ENCODE data around the gene CACNA2D2.

The CACNA2D2 gene

DNA sequence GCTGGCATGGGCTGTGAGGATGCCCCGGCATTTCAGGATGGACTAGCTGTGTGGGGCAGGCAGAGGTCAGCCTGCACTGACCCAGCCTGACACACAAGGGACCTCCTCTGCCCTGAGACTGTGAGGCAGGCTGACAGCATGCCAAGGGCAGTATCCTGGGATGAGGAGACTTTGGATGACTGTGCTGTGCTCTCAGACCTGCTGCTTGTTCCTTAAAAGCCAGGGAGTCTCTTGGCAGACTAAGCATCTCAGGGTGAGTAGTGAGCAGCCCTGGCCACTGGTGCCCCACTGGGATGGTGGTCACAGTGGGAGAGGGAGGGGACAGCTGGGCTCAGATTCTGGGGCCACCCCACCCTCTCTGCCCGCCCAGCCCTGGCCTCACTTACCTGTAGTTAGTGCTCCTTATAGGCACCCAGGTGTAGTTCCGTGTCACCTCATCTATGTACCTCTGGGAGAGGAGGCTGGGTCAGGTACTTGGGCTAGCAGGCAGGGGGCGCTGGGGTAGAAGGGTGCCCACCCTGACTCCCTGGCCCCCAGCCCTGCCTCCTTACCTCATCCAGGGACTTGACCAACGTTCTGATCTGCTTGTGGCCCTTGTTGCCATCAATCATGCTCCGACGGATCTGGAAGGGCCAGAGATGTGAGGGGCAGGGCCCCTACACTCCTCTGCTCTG lies 128.0 kb downstream of the CACNA2D2 start:
- no peak for DNase-seq (ENCODE audit: extremely low read depth in 1 of 2, low read depth in 1 of 2)

DNA sequence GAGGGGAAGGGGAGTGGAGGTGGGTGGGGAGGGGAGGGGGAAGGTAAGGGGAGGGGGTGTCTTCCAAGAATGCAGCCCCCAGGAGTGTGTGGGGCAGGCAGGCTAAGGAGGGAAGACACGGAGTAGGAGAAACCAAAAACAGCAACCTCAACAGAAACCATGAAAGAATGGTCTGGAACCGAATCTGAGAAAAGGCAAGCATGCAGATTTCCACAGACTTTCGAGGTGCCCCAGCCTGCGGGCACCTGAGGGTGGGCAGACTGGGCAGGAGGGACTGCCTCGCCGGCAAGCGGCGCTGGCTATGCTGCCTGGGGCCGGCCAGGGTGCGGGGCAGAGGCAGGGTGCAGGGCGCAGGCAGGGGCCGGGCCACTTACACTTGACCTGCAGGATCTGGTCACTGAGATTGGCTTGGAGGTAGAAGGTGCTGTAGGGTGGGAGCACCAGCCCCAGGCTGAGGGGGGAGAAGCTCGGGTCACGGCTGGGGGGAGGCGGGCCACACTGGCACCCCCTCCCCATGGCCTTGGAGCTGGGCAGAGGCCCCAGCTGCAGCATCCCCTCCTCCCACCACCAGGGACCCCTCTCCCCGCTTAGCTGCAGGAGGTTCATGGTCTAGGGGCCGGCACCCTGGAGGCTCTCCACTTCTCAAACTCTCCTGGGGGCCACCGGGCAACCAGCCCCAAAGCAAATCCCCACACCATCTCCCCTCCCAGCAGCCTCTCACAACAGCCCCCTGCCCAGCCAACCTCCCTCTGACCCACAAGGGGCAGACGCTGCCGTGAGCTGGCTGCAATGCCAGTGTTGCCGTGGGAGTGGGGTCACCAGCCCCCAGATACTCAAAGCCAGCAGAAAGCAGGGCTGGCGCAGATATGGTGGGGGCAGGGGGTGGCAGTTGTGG lies 128.8 kb downstream of the CACNA2D2 start:
- no peak for DNase-seq (ENCODE audit: extremely low read depth in 1 of 2, low read depth in 1 of 2)

DNA sequence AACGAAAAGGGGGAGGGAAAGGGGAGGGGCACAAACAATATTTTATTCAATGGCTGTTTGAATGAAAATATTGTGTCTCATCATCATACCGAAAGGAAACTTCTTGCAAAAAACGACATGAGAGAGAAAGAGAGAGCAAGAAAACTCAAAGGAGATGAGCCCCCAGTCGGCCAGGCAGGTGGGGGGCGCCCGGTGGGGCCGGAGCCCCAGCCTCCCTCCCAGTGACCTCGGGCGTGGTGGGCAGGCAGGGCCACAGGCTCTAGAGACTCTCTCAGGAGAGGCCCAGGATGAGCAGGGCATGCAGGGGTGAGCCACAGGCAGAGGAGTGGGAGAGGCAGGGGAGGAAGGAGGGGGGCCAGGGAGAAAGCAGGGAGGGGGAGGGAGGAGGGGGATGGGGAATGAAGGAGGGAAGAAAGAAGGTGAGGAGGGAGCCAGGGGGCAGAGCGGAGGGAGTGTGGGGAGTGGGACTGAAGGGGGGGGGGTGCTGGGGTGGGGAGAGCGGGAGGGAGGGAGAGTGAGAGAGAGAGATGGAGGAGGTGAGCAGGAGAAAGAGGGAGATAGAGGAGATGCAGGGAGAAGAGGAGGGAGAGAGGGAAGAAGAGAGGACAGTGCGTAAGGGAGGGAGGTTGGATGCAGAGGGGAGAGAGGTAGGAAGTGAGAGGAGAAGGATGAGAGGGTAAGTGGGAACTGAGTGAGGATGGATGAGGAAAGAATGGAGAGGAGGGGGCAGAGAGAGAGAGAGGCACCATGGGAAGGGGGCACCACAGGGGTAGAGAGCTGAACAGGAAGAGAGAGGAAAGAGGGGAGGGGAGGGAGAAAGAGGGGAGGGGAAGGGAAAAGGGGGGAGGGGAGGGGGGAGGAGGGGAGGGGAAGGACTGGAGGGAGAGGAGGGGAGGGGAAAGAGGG lies 130.0 kb downstream of the CACNA2D2 start:
- no peak for DNase-seq (ENCODE audit: extremely low read depth in 1 of 2, low read depth in 1 of 2)

DNA sequence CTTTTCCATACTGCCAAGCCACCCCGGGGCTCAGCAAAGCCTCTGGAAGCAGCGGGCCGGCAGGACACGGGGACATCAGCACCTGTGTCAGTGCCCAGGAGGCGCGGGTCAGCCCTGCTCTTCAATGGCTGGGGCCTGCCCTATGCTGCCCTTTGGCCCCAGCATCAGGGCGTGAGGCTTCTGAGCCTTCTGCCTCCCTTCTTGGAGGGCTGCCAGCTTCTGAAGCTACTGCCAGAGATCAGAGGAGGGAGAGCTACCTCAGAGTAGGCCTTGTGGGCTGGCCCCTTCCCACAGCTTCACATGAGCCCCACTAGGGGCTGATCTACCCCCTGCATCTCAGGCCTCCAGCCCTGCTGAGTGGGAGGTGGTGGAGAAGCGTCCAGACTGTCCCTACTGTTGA lies 131.1 kb downstream of the CACNA2D2 start:
- DNase-seq (ENCODE audit: extremely low read depth in 1 of 2, low read depth in 1 of 2), result no peak

DNA sequence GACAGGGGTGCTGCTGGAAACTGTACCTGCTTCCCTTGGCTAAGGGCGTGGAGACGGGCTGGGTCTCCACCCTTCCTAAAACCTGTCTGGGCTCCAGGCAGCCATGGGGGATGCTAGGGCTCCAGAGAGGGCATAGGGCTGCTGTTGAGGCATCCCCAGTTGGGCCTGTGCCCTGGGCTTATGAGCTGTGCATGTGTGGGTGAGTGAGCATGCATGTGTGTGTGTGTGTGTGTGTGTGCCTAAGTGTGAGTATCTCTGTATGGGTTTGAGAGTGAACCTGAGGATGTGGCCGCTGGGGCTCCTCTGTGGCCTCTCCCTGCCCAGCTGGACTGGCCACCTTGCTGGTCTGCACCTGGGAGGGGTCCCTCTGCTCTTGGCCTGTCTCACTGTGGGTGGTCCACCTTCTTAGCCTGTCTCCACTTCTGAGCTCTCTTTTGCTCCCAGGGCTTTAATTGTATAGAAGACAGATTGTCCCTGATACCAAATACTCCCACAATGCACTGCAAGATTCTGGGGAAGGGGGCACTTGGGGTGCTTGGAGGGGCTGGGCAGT lies 132.2 kb downstream of the CACNA2D2 start:
- DNase-seq (ENCODE audit: extremely low read depth in 1 of 2, low read depth in 1 of 2), result no peak

DNA sequence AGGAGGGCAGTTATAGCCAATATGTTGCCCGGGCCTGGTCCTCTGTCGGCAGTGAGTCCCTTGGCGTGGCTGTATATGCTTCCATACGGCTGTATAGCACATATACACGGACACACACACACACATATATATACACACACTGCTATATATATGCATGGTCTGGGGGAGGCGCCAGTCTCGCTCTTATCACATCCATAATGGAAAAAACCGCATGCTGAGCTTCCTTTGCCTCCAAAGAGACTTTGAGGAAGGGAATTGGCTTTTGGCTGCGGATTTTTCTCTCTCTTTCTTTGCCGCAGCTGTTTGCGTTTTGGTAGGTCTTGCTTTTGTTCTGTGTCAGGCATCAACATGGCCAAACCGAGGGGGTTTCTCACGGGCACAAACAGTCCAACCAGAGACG lies 132.8 kb downstream of the CACNA2D2 start:
- DNase-seq (ENCODE audit: extremely low read depth in 1 of 2, low read depth in 1 of 2), result no peak

DNA sequence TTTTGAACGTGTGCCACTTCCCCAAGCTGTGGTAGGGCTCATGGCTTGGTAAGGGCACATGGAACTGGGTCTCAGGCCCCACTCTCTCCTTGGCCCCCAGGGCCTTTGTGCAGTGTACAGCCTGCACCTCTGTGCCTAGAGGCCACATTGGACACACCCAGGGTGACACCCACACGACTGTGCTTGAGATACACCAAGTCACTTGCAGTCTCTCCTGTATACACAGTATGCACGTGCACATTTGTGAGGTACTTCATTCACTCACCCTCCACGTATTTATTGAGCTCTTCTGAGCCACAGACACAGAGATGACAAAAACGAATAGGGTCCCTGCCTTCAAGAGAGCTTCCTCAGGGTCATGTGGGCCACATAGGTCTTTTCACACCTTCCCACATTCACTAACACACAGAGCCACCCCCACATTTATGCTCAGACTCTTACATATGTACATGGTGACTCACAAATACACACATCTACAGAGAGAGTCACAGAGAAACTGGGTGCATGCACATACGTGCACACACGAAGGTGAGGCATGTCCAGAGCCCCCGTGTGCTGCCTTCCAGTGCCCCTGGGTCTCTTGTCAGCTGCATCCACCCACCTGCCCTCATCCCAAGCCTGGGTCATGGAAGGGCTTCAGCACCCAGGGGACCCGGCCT lies 134.3 kb downstream of the CACNA2D2 start:
- no peak for DNase-seq (ENCODE audit: extremely low read depth in 1 of 2, low read depth in 1 of 2)

DNA sequence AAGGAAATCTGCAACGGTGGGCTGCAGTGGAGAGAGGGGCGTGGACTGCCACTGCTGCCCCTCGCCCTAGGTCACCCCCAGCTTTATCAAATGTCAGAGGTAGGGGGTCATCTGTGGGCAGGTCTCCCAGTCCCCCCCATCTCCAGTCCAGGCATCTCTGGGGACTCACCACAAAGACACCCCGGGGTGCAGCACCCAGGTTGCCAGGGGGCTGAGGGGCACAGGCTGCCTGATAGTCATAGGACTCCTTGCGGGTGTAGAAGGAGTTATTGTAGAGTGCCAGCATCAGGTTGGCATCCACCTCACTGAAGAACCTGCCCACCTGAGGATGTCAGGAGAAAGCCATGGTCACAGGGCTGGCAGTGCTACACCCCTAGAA lies 137.6 kb downstream of the CACNA2D2 start:
- no peak for DNase-seq (ENCODE audit: extremely low read depth in 1 of 2, low read depth in 1 of 2)

DNA sequence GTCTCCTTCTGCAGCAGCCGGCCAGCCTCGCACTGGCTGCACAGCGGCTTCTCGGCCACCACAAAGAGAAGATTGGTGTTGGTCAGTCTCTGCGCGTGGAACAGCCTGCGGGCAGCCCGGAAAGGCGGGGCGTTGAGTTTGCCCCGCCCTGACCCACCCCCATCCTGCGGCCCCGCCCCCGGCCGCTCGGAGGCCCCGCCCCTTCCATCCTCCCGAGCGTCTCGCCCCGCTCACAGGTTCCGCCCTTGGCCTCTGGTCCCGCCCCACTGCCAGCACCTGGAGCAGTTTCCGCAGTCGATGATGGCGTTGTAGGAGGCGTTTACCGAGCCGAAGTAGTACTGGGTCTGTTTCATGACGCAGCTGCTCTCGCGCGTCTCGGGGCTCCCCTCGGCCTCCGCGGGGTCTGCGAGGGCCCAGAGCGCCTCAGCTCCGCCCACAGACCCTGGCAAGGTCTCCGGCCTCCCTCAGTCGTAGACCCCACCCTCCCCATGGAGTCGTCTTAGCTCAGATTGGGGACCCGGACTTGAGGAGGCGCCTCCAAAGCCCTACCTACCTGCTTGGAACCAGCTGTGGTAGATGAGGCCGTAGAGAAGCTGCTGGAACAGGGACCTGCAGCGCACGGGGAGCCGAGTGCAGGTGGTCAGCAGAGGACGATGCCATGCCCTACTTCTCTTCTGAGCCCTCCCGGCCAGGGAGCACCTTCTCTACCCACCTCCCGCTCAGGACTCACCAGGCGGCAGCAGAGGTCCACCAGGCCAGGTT lies 138.2 kb downstream of the CACNA2D2 start:
- peak; percentile 80 to 91 for DNase-seq (ENCODE audit: extremely low read depth in 1 of 2, low read depth in 1 of 2)

DNA sequence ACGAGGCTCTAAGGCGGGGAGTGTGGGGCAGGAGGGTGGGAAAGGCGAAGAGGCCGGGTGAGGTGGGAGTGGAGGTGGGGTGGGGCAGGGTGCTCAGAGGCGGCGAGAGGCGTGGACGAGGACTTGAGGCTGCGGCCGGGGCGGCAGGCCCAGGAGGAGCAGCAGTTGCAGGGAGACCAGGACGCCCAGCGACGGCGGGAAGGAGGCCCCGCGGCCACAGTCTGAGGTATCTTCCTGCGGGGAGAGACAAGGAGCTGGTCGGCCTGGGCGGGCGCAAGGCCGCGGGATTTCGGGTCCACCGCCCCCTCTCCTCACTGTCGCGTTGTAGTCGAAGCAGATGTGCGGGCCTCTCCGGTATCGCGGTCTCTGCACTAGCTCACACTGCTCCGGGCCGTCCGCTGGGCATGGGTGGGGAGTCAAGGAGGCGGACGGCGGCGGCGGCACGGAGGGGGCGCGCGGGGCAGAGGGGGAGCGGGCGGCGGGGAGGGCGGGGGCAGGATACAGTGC lies 138.8 kb downstream of the CACNA2D2 start:
- no peak for DNase-seq (ENCODE audit: extremely low read depth in 1 of 2, low read depth in 1 of 2)

DNA sequence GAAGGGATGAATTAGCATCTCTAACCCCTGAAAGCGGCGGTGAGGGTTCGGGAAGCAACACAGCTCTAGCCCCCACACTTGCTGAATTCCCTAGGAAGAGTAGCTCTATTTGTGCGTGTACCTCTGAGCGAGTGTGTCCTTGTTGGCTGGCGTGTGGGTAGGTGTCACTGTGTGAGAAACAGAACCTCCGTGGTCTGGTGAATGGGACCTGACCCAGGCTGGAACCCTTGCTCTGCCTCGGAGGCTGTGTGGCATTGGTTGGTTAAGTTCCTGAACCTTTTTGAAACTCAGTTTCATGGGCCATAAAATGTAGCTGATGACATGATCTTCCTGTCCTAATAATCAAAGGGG lies 143.7 kb downstream of the CACNA2D2 start:
- no peak for DNase-seq (ENCODE audit: extremely low read depth in 1 of 2, low read depth in 1 of 2)

DNA sequence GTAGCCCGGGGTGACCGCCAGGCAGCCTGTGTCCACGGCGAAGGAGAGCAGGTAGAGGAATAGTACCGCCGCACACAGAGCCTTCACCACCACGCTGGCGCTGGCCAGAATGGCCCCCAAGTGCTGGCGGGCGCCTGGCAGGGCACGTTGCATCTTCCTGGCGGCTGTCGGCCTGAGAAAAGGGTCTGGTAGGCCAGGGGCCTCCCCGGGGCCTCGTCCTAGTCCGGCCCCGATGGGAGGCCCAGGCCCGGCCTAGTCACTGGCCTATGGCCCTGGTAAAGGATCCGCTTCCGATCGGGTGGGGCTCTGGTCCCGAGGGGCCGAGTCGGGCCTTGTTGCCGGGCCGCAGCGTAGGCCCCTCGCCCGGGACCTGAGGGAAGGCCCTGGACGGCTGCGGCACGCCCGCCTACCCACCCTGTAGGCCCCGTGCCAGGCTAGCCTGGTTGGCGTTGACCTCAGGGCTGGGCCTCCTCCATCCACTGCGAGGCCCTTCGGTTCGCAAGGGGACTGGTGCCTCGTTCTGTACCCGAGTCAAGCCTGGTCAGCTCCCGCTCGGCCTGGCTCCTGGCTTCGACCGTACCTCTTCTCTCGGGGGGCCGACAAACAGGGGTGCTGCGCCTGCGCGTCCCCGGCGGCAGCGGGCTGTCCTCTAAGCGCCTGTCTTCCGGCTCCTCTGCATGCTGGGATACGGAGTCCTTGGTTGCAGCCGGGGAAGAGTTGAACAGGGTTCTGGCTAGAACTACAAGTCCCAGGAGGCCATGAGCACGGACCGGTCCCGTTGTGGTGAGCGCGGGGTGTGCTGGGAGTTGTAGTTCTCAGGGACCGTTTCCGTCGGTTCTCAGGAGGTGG lies 144.3 kb downstream of the CACNA2D2 start, which contains the start of gene TMEM115:
TMEM115 (minus strand) TSS at position 611 of the 849 bp plus-strand sequence; CDS start at position 153, 458 bp downstream.
- DNase-seq (ENCODE audit: extremely low read depth in 1 of 2, low read depth in 1 of 2), result peak; percentile 86 to 96

DNA sequence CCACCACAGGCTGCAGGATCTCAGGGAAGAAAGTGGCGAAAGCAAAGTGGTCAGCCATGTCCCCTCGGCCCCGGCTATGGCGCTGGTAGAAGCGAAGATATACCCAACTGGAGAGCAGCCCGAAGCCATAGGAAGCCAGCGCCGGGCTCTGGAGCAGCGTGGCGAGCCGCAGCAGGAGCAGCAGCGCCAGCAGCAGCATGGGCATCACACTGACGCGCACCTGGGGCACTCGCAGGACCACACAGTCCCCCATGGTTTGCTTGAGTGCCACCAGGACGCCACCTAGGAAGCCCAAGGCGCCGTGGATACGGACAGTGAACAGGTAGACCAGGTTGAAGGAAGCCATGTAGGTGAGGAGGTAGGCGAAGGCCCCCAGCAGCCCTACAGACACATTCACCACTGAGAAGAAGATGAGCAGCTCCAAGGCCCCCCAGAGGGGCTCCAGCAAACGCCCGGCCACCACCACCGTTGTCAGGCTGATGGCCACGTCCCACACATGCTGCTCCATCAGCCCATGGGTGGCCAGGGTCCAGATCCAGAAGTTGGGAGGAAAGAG lies 145.0 kb downstream of the CACNA2D2 start:
- no peak for DNase-seq (ENCODE audit: extremely low read depth in 1 of 2, low read depth in 1 of 2)

DNA sequence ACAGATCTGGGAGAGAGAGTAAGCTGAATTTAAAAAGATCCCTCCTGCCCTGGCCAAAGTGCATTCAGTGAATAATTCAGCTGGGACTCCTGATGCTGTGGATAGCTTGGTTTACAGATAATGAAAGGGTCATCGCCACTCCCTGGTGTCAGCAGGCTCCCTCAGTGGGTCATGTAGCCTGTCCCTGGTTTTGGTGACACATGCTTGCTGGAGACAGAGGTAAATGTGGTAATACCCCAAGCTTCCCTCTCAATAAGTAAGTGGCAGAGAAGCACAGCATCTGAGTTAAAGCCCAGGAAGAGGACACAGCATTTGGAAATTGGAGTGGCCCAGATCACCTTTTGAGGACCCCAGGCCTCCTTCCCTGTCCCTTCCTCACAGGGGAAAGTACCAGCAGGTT lies 146.0 kb downstream of the CACNA2D2 start:
- DNase-seq (ENCODE audit: extremely low read depth in 1 of 2, low read depth in 1 of 2), result no peak

DNA sequence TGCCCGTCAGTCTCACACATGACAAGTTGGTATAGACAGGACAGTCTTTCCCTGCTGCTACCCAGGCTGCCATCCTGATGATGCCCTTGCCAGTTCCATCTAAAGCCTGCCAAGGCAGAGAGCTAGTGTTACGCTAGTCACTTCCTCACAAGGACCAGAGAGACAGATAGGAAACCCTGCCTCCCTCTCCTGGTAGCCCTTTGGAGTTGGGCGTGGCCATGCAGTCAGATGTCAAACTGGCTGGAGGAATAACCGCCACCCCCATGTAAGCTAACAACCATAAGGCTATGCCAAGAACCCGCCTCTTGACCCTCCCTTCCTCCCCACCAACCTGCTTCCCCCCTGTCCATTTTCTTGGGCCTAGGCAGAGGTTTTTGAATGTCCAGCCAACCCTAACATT lies 146.9 kb downstream of the CACNA2D2 start:
- DNase-seq (ENCODE audit: extremely low read depth in 1 of 2, low read depth in 1 of 2), result no peak

DNA sequence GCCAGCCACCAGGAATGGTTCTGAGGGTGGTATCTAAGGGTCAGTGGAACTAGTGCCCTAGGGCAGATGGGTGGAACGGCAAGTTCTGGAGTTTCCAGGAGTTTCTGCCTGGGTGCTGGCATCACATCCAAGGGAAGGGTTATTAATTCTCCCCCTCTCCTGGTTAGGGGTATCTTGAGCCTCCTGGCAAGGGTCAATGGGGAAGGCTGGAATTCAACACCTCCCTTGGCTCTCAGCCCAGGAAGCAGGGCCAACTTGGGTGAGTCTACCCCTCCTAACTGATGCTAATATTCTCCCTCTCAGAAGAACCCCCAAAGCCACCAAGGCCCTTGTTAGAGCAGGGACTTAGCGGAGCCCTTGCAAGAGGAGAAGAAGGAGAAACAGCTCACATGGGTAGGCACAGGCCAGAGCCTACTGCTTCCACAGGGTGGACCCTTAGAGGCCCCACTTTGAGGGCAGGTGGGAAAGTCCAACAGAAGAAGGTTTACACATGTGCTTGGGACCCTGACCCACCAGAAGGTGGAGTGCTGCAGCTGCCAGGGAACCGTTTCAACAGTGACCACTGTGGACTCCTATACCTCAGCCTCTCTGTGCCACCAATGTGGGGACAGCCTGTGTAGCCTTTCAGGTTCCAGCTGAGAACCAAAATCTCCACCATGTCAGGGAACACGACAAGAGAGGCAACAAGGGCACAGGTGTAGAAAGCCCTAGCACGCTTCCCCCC lies 147.4 kb downstream of the CACNA2D2 start:
- DNase-seq (ENCODE audit: extremely low read depth in 1 of 2, low read depth in 1 of 2), result no peak

DNA sequence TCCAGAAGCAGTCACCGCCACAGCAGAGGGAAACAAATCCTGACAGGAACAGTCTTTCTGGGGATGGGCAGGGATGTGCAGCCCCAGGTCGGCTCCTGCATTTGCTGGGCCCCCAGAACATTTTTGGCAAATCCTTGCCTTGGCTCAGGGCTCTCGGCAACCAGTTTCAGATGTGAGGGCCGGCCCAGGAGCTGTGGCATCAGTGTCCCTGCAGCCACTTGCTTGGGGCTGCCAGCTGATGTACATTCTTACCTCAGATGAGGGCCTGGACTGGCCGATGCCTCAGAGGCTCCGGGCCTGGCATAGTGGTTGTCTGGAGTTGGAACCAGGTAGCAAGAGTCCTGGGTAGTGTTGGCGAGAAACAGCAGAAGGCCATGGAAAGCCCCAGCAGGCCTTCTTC lies 148.6 kb downstream of the CACNA2D2 start:
- no peak for DNase-seq (ENCODE audit: extremely low read depth in 1 of 2, low read depth in 1 of 2)

All from stimulated activated CD8-positive, alpha-beta memory T cell treated with anti-CD3 and anti-CD28 coated beads, Interleukin-7, amount 100 ng/mL, for 48 hours (primary cell).